Liver (tissue), 9 donors: ENCODE data around the gene MYBPC2. TPM values are rescaled to one million over a fixed set of nuclear protein-coding genes. Genes with fewer than 3 reads are reported as not detected.

Experiments used
- DNase-seq: peaks from one replicate; pipeline ENCODE4 v3.0.0-alpha.2; 2017; ENCODE audit warnings: low spot score
- H3K27ac ChIP-seq, 2 donors: one replicate each; pipeline ENCODE4 v1.7.0; 2013; ENCODE audit warnings: inconsistent platforms in 2 of 2, low read length in 2 of 2, control low read depth in 1 of 2, low read depth in 1 of 2, mild to moderate bottlenecking in 1 of 2
- H3K27me3 ChIP-seq, 4 donors: one replicate each; pipeline versions ENCODE4 v1.6.1 to v1.7.0; 2013; ENCODE audit warnings: low read length in 3 of 4, inconsistent platforms in 1 of 4, mild to moderate bottlenecking in 1 of 4, moderate library complexity in 1 of 4; ENCODE audit not compliant: control insufficient read depth in 4 of 4, insufficient read depth in 4 of 4
- H3K36me3 ChIP-seq, 4 donors: one replicate each; pipeline versions ENCODE4 v1.6.1 to v1.7.0; 2013; ENCODE audit warnings: low read length in 3 of 4, mild to moderate bottlenecking in 3 of 4, low read depth in 1 of 4, moderate library complexity in 1 of 4; ENCODE audit not compliant: control insufficient read depth in 4 of 4, insufficient read depth in 3 of 4
- H3K4me1 ChIP-seq, 4 donors: one replicate each; pipeline versions ENCODE4 v1.6.1 to v1.7.0; 2013; ENCODE audit warnings: low read length in 3 of 4, mild to moderate bottlenecking in 3 of 4, moderate library complexity in 1 of 4; ENCODE audit not compliant: control insufficient read depth in 4 of 4, insufficient read depth in 4 of 4
- H3K4me3 ChIP-seq, 3 donors: one replicate each; pipeline versions ENCODE4 v1.6.1 to v1.7.0; 2013; ENCODE audit warnings: low read length in 3 of 3, control low read depth in 1 of 3, low read depth in 1 of 3, mild to moderate bottlenecking in 1 of 3
- H3K9ac ChIP-seq, 2 donors: one replicate each; pipeline ENCODE4 v1.7.0; 2013; ENCODE audit warnings: low read length in 2 of 2, mild to moderate bottlenecking in 2 of 2, moderate library complexity in 2 of 2, control low read depth in 1 of 2, low read depth in 1 of 2
- H3K9me3 ChIP-seq, 4 donors: one replicate each; pipeline versions ENCODE4 v1.6.1 to v1.7.0; 2013; ENCODE audit warnings: low read length in 3 of 4; ENCODE audit not compliant: control insufficient read depth in 4 of 4
- ATF3 ChIP-seq: IDR thresholded peaks from 2 replicates; pipeline ENCODE4 v1.6.1; 2016; ENCODE audit warnings: antibody characterized with exemption
- EGR1 ChIP-seq, 2 donors: IDR thresholded peaks; 2 replicates each; pipeline ENCODE4 v1.6.1; 2016 to 2018; ENCODE audit warnings: antibody characterized with exemption in 2 of 2, low read depth in 2 of 2
- FOXA1 ChIP-seq: IDR thresholded peaks from 2 replicates; pipeline ENCODE4 v1.6.1; 2016; ENCODE audit warnings: antibody characterized with exemption
- FOXA2 ChIP-seq: IDR thresholded peaks from 2 replicates; pipeline ENCODE4 v1.6.1; 2016; ENCODE audit warnings: antibody characterized with exemption
- GABPA ChIP-seq, 2 donors: IDR thresholded peaks in 1 of 2; conservative IDR thresholded peaks in 1 of 2; 2 replicates each; pipeline ENCODE4 v1.6.1; 2016; ENCODE audit warnings: antibody characterized with exemption in 2 of 2, mild to moderate bottlenecking in 1 of 2, moderate library complexity in 1 of 2
- HNF4A ChIP-seq, 2 donors: conservative IDR thresholded peaks; 2 replicates each; pipeline ENCODE4 v1.6.1; 2016; ENCODE audit warnings: antibody characterized with exemption in 2 of 2, mild to moderate bottlenecking in 2 of 2
- HNF4G ChIP-seq: IDR thresholded peaks from 2 replicates; pipeline ENCODE4 v1.6.1; 2016; ENCODE audit warnings: antibody characterized with exemption
- JUND ChIP-seq, 2 donors: IDR thresholded peaks; 2 replicates each; pipeline ENCODE4 v1.6.1; 2016; ENCODE audit warnings: antibody characterized with exemption in 2 of 2
- RAD21 ChIP-seq, 2 donors: IDR thresholded peaks; 2 replicates each; pipeline ENCODE4 v1.6.1; 2016; ENCODE audit warnings: antibody characterized with exemption in 2 of 2, mild to moderate bottlenecking in 2 of 2
- REST ChIP-seq: IDR thresholded peaks from 2 replicates; pipeline ENCODE4 v1.6.1; 2016; ENCODE audit warnings: antibody characterized with exemption, mild to moderate bottlenecking
- RXRA ChIP-seq, 2 donors: IDR thresholded peaks; 2 replicates each; pipeline ENCODE4 v1.6.1; 2017 to 2018; ENCODE audit warnings: antibody characterized with exemption in 2 of 2, mild to moderate bottlenecking in 1 of 2
- SP1 ChIP-seq: IDR thresholded peaks from 2 replicates; pipeline ENCODE4 v1.6.1; 2018; ENCODE audit warnings: antibody characterized with exemption, mild to moderate bottlenecking
- TAF1 ChIP-seq: conservative IDR thresholded peaks from 2 replicates; pipeline ENCODE4 v1.6.1; 2016; ENCODE audit warnings: antibody characterized with exemption, mild to moderate bottlenecking
- YY1 ChIP-seq: IDR thresholded peaks from 2 replicates; pipeline ENCODE4 v1.6.1; 2016; ENCODE audit warnings: antibody characterized with exemption, mild to moderate bottlenecking
- ZBTB33 ChIP-seq: IDR thresholded peaks from 2 replicates; pipeline ENCODE4 v1.6.1; 2016; ENCODE audit warnings: antibody characterized with exemption
- WGBS: extraction: QIAGEN DNeasy Blood & Tissue Kit; methylation state at CpG from one replicate; pipeline ENCODE4 v1.1.7; 2013; 5-methylcytosine and 5-hydroxymethylcytosine counted together
- polyA plus RNA-seq, 2 donors: library from polyadenylated mRNA; stranded (reverse) in 1 of 2; unstranded in 1 of 2; fragments of 200-250 nt in 1 of 2; fragments of >200 nt in 1 of 2; fragmentation: Nextera tagmentation in 1 of 2; extraction: Ambion mirVana in 1 of 2; gene quantifications; one replicate each; pipeline versions ENCODE4 v1.2.1 to v1.2.3, GENCODE V29; 2013 to 2015
- total RNA-seq, 2 donors: library from RNA; depleted of rRNA; stranded (reverse); fragments of >200 nt; gene quantifications; one replicate each; pipeline ENCODE4 v1.2.3, GENCODE V29; 2014
- TF ChIP-seq, protein P1 (sequence below): fragments of 150-350 bp; IDR thresholded peaks from 2 replicates; pipeline ENCODE4 v1.5.1; 2017; ENCODE audit warnings: improper control_type of control experiment, low read depth, low read length; ENCODE audit not compliant: missing input control
- TF ChIP-seq, protein P2 (sequence below): IDR thresholded peaks from 2 replicates; pipeline ENCODE4 v1.6.1; 2016; ENCODE audit warnings: antibody characterized with exemption
- donor health status: healthy.
- donor health status: healthy.
- donor health status: healthy.
- donor health status: healthy.
- donor health status: healthy.

Gene MYBPC2
- total and polyA plus RNA-seq, 4 donors: under 0.01 TPM; not detected in 3

- no peak overlapping the region for H3K4me3 ChIP-seq
- 95% methylated on average over 9 of the region's 9 CpGs for WGBS
- no peaks in the 10 kb centered on the region for H3K4me1 ChIP-seq
- no peak overlapping the region for H3K9ac ChIP-seq
- H3K9me3 ChIP-seq: no peaks in the 10 kb centered on the region
- no peaks in the 10 kb centered on the region for H3K27me3 ChIP-seq
- TF ChIP-seq YY1 (no peak), TAF1 (no peak), EGR1 (IDR thresholded peaks at IDR 0.05; ENCODE audit: low read depth in 2 of 2) (no peak), FOXA2 (no peak), ATF3 (no peak), RAD21 (IDR thresholded peaks at IDR 0.05) (no peak), HNF4G (no peak), GABPA (IDR thresholded peaks at IDR 0.05 in 1 of 2, conservative IDR thresholded peaks at IDR 0.05 in 1 of 2) (no peak)
- TF ChIP-seq, protein P1, sequence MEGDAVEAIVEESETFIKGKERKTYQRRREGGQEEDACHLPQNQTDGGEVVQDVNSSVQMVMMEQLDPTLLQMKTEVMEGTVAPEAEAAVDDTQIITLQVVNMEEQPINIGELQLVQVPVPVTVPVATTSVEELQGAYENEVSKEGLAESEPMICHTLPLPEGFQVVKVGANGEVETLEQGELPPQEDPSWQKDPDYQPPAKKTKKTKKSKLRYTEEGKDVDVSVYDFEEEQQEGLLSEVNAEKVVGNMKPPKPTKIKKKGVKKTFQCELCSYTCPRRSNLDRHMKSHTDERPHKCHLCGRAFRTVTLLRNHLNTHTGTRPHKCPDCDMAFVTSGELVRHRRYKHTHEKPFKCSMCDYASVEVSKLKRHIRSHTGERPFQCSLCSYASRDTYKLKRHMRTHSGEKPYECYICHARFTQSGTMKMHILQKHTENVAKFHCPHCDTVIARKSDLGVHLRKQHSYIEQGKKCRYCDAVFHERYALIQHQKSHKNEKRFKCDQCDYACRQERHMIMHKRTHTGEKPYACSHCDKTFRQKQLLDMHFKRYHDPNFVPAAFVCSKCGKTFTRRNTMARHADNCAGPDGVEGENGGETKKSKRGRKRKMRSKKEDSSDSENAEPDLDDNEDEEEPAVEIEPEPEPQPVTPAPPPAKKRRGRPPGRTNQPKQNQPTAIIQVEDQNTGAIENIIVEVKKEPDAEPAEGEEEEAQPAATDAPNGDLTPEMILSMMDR: no peak
- peaks cover 0 to 1% (median 0%) of the 10 kb centered on the region in 4 donors for H3K36me3 ChIP-seq
- no peak for DNase-seq
- no peak overlapping the region for H3K27ac ChIP-seq
Observed at GRCh38 chr19:50394017-50394416, 38.7 kb upstream of the MYBPC2 start.

GRCh38 chr19:50398675-50399367 lies 33.9 kb upstream of the MYBPC2 start:
- WGBS: 90% methylated on average over 13 of the region's 13 CpGs
- H3K9ac ChIP-seq: no peak overlapping the region
- peaks cover 0 to 6% (median 2%) of the 10 kb centered on the region in 4 donors for H3K36me3 ChIP-seq
- no peak overlapping the region for H3K4me3 ChIP-seq
- H3K27me3 ChIP-seq: no peaks in the 10 kb centered on the region
- no peak for DNase-seq
- no peak for TF ChIP-seq RXRA (IDR thresholded peaks at IDR 0.05)
- no peak for TF ChIP-seq RAD21 (IDR thresholded peaks at IDR 0.05)
- no peak for TF ChIP-seq SP1
- no peak for TF ChIP-seq YY1
- no peak for TF ChIP-seq JUND (IDR thresholded peaks at IDR 0.05)
- no peak for TF ChIP-seq EGR1 (IDR thresholded peaks at IDR 0.05; ENCODE audit: low read depth in 2 of 2)
- TF ChIP-seq REST: no peak
- TF ChIP-seq, protein P1: no peak
- no peak for TF ChIP-seq FOXA1
- no peak for TF ChIP-seq TAF1
- TF ChIP-seq GABPA (IDR thresholded peaks at IDR 0.05 in 1 of 2, conservative IDR thresholded peaks at IDR 0.05 in 1 of 2): no peak
- no peak for TF ChIP-seq FOXA2
- TF ChIP-seq, protein P2, sequence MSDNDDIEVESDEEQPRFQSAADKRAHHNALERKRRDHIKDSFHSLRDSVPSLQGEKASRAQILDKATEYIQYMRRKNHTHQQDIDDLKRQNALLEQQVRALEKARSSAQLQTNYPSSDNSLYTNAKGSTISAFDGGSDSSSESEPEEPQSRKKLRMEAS: no peak
- TF ChIP-seq HNF4A (conservative IDR thresholded peaks at IDR 0.05): no peak
- TF ChIP-seq ZBTB33: no peak
- H3K9me3 ChIP-seq: no peaks in the 10 kb centered on the region
- no peak overlapping the region for H3K27ac ChIP-seq
- no peaks in the 10 kb centered on the region for H3K4me1 ChIP-seq
